Fibroblast of lung (primary cell): ENCODE results near the gene ATOX1. TPM values are rescaled to one million over a fixed set of nuclear protein-coding genes. Genes with fewer than 3 reads are reported as not detected.
A peak's percentile ranks its signal among the peaks of the same experiment; 100 is the strongest.

Experiments used
- DNase-seq, 2 donors: peaks; one replicate each; pipeline versions ENCODE4 v3.0.0 to v3.0.0-alpha.2; 2010; ENCODE audit warnings: low read depth in 2 of 2
- H2AFZ ChIP-seq: 2 replicates; pipeline ENCODE4 v1.5.1; 2012; ENCODE audit warnings: low read length, control low read depth, inconsistent platforms
- H3K27ac ChIP-seq: 2 replicates; pipeline ENCODE4 v1.5.1; 2011; ENCODE audit warnings: low read length, control low read depth; ENCODE audit not compliant: insufficient read depth
- H3K27me3 ChIP-seq: 2 replicates; pipeline ENCODE4 v1.5.1; 2011; ENCODE audit warnings: mild to moderate bottlenecking, low read length; ENCODE audit not compliant: control insufficient read depth, insufficient read depth
- H3K36me3 ChIP-seq: 2 replicates; pipeline ENCODE4 v1.5.1; 2011; ENCODE audit warnings: low read length; ENCODE audit not compliant: control insufficient read depth, insufficient read depth
- H3K4me1 ChIP-seq: 2 replicates; pipeline ENCODE4 v1.5.1; 2011; ENCODE audit warnings: low read length; ENCODE audit not compliant: control insufficient read depth, insufficient read depth; ENCODE audit errors: extremely low read depth
- H3K4me2 ChIP-seq: 2 replicates; pipeline ENCODE4 v1.5.1; 2011; ENCODE audit warnings: low read length, control low read depth; ENCODE audit not compliant: insufficient read depth; ENCODE audit errors: extremely low read depth
- H3K4me3 ChIP-seq, 4 experiments: fragments of 200-600 bp in 1 of 4; sonication (generic) in 1 of 4; replicated peaks in 1 of 4; 2 replicates each; pipeline ENCODE4 v1.5.1; 2011 to 2016; ENCODE audit warnings: low read length in 4 of 4, low read depth in 3 of 4, mild to moderate bottlenecking in 3 of 4, control low read depth in 2 of 4, inconsistent platforms in 1 of 4, mixed read lengths in 1 of 4; ENCODE audit not compliant: insufficient read depth in 1 of 4; ENCODE audit errors: control extremely low read depth in 1 of 4
- H3K79me2 ChIP-seq: 2 replicates; pipeline ENCODE4 v1.5.1; 2012; ENCODE audit warnings: mild to moderate bottlenecking, low read length, inconsistent platforms; ENCODE audit not compliant: control insufficient read depth, insufficient read depth
- H3K9ac ChIP-seq: 2 replicates; pipeline ENCODE4 v1.5.1; 2011; ENCODE audit warnings: mild to moderate bottlenecking, low read length, control low read depth; ENCODE audit not compliant: insufficient read depth
- H3K9me3 ChIP-seq: 2 replicates; pipeline ENCODE4 v1.5.1; 2012; ENCODE audit warnings: low read depth, low read length; ENCODE audit not compliant: control insufficient read depth, insufficient read depth
- H4K20me1 ChIP-seq: 2 replicates; pipeline ENCODE4 v1.5.1; 2011; ENCODE audit warnings: low read length; ENCODE audit not compliant: control insufficient read depth, insufficient read depth; ENCODE audit errors: extremely low read depth
- CTCF ChIP-seq, 2 donors: IDR thresholded peaks in 1 of 2; conservative IDR thresholded peaks in 1 of 2; 1 replicate in 1 of 2; 2 replicates in 1 of 2; pipeline ENCODE4 v1.5.1; 2011 to 2012; ENCODE audit warnings: low read length in 2 of 2, control low read depth in 1 of 2, inconsistent platforms in 1 of 2, low read depth in 1 of 2, mild to moderate bottlenecking in 1 of 2
- EZH2 ChIP-seq: IDR thresholded peaks from 2 replicates; pipeline ENCODE4 v1.5.1; 2012; ENCODE audit warnings: low read length, control low read depth, mild to moderate bottlenecking; ENCODE audit errors: missing control alignments
- polyA plus RNA-seq, 2 donors: library from polyadenylated mRNA; depleted of rRNA in 1 of 2; stranded (reverse) in 1 of 2; unstranded in 1 of 2; fragments of >200 nt; gene quantifications; 2 replicates each; pipeline ENCODE4 v1.2.1, GENCODE V29; 2011 to 2012; ENCODE audit warnings: missing spikeins in 1 of 2
- total RNA-seq: library from RNA; depleted of rRNA; stranded (reverse); fragments of >200 nt; gene quantifications from 2 replicates; pipeline ENCODE4 v1.2.1, GENCODE V29; 2014

ATOX1 gene
- total and polyA plus RNA-seq, 2 donors (not counting 1 experiment from before 2014, with no cell fraction given): 59.9 to 245 TPM

GRCh38 chr5:151721812-151722391 lies 36.5 kb downstream of the ATOX1 start:
- no peak overlapping the region for H3K9ac ChIP-seq
- H3K4me1 ChIP-seq: peaks cover 13% of the 10 kb centered on the region
- H3K4me3 ChIP-seq: no peak overlapping the region
- H2AFZ ChIP-seq: no peak overlapping the region
- no peaks in the 10 kb centered on the region for H3K79me2 ChIP-seq
- no peak for DNase-seq
- no peaks in the 10 kb centered on the region for H4K20me1 ChIP-seq
- no peak overlapping the region for H3K4me2 ChIP-seq
- H3K27me3 ChIP-seq: no peaks in the 10 kb centered on the region
- H3K36me3 ChIP-seq: no peaks in the 10 kb centered on the region
- TF ChIP-seq EZH2: no peak
- TF ChIP-seq CTCF (conservative IDR thresholded peaks at IDR 0.05 in 1 of 2, IDR thresholded peaks at IDR 0.05 in 1 of 2; ENCODE audit: low read depth in 1 of 2, low read length in 2 of 2): no peak
- H3K9me3 ChIP-seq: no peaks in the 10 kb centered on the region
- no peak overlapping the region for H3K27ac ChIP-seq

GRCh38 chr5:151721087-151721646 lies 37.3 kb downstream of the ATOX1 start:
- no peak overlapping the region for H3K4me2 ChIP-seq
- DNase-seq: peak in 1 of 2 donors; percentile 32
- no peak overlapping the region for H3K27ac ChIP-seq
- H3K79me2 ChIP-seq: no peaks in the 10 kb centered on the region
- no peaks in the 10 kb centered on the region for H3K9me3 ChIP-seq
- no peak overlapping the region for H3K9ac ChIP-seq
- no peaks in the 10 kb centered on the region for H3K27me3 ChIP-seq
- peaks cover 13% of the 10 kb centered on the region for H3K4me1 ChIP-seq
- H2AFZ ChIP-seq: no peak overlapping the region
- H3K36me3 ChIP-seq: no peaks in the 10 kb centered on the region
- TF ChIP-seq EZH2 (no peak), CTCF (conservative IDR thresholded peaks at IDR 0.05 in 1 of 2, IDR thresholded peaks at IDR 0.05 in 1 of 2; ENCODE audit: low read depth in 1 of 2, low read length in 2 of 2) (no peak)
- no peaks in the 10 kb centered on the region for H4K20me1 ChIP-seq
- no peak overlapping the region for H3K4me3 ChIP-seq

- H3K9ac ChIP-seq: no peak overlapping the region
- H3K4me3 ChIP-seq: no peak overlapping the region
- H3K4me2 ChIP-seq: no peak overlapping the region
- H3K9me3 ChIP-seq: no peaks in the 10 kb centered on the region
- no peaks in the 10 kb centered on the region for H4K20me1 ChIP-seq
- no peaks in the 10 kb centered on the region for H3K36me3 ChIP-seq
- DNase-seq: no peak
- peaks cover 13% of the 10 kb centered on the region for H3K4me1 ChIP-seq
- no peak overlapping the region for H2AFZ ChIP-seq
- TF ChIP-seq CTCF (conservative IDR thresholded peaks at IDR 0.05 in 1 of 2, IDR thresholded peaks at IDR 0.05 in 1 of 2; ENCODE audit: low read depth in 1 of 2, low read length in 2 of 2) (no peak), EZH2 (no peak)
- no peaks in the 10 kb centered on the region for H3K27me3 ChIP-seq
- H3K27ac ChIP-seq: no peak overlapping the region
- no peaks in the 10 kb centered on the region for H3K79me2 ChIP-seq
Measured at GRCh38 chr5:151720215-151720614, 38.2 kb downstream of the ATOX1 start.
